Lung (tissue), 12 donors: ENCODE data around the gene FOXO4. TPM values are rescaled to one million over a fixed set of nuclear protein-coding genes. Genes with fewer than 3 reads are reported as not detected.

Experiments
- ATAC-seq: fragments of 200-7000 bp; cut with Tn5 transposase; one replicate; pipeline ENCODE4 v1.9.1; 2020; ENCODE audit warnings: moderate number of reproducible peaks; ENCODE audit not compliant: insufficient read depth, low FRiP score
- DNase-seq, 3 donors: peaks; one replicate each; pipeline ENCODE4 v3.0.0-alpha.2; 2013 to 2017
- H3K27ac ChIP-seq, 2 donors: one replicate each; pipeline ENCODE4 v1.5.1; 2013; ENCODE audit warnings: mild to moderate bottlenecking in 2 of 2, moderate library complexity in 2 of 2, control low read depth in 1 of 2, inconsistent platforms in 1 of 2, low read depth in 1 of 2, low read length in 1 of 2
- H3K27me3 ChIP-seq, 3 donors: one replicate each; pipeline ENCODE4 v1.5.1; 2013; ENCODE audit warnings: low read length in 2 of 3; ENCODE audit not compliant: control insufficient read depth in 3 of 3, insufficient read depth in 3 of 3
- H3K36me3 ChIP-seq, 4 donors: one replicate each; pipeline ENCODE4 v1.5.1; 2013; ENCODE audit warnings: low read length in 4 of 4, mild to moderate bottlenecking in 1 of 4, moderate library complexity in 1 of 4; ENCODE audit not compliant: control insufficient read depth in 4 of 4, insufficient read depth in 4 of 4
- H3K4me1 ChIP-seq, 5 donors: one replicate each; pipeline ENCODE4 v1.5.1; 2013; ENCODE audit warnings: low read length in 5 of 5, mild to moderate bottlenecking in 2 of 5, moderate library complexity in 1 of 5; ENCODE audit not compliant: control insufficient read depth in 5 of 5, insufficient read depth in 5 of 5
- H3K4me3 ChIP-seq: one replicate; pipeline ENCODE4 v1.5.1; 2013; ENCODE audit warnings: mild to moderate bottlenecking, control low read depth, moderate library complexity
- H3K9ac ChIP-seq, 2 donors: one replicate each; pipeline ENCODE4 v1.5.1; 2013; ENCODE audit warnings: low read length in 2 of 2, control low read depth in 1 of 2; ENCODE audit not compliant: insufficient read depth in 1 of 2
- H3K9me3 ChIP-seq, 4 donors: one replicate each; pipeline ENCODE4 v1.5.1; 2013; ENCODE audit warnings: low read length in 3 of 4, mild to moderate bottlenecking in 1 of 4, moderate library complexity in 1 of 4; ENCODE audit not compliant: control insufficient read depth in 4 of 4, insufficient read depth in 3 of 4
- CTCF ChIP-seq: IDR thresholded peaks from 2 replicates; pipeline ENCODE4 v1.5.1; 2012; ENCODE audit warnings: mild to moderate bottlenecking; ENCODE audit errors: control extremely low read depth, extremely low read depth
- WGBS, 2 donors: extraction: QIAGEN DNeasy Blood & Tissue Kit; methylation state at CpG; one replicate each; pipeline ENCODE4 v1.1.7; 2013; 5-methylcytosine and 5-hydroxymethylcytosine counted together
- polyA plus RNA-seq, 2 donors: library from polyadenylated mRNA; stranded (reverse); fragments of 200-250 nt; gene quantifications; one replicate each; pipeline ENCODE4 v1.2.1, GENCODE V29; 2013
- total RNA-seq, 2 donors: library from RNA; depleted of rRNA in 1 of 2; stranded (reverse); fragments of >200 nt in 1 of 2; gene quantifications; one replicate each; pipeline ENCODE4 v1.2.1, GENCODE V29; 2014 to 2021
- donor health status: control.
- donor health status: control.
- donor health status: Bipolar disorder and iron deficiency.
- donor health status: healthy.
- donor health status: DM: yes; HTN: yes; CAD: no.

The FOXO4 gene
- total and polyA plus RNA-seq, 4 donors, result 9.4 to 16.3 (median 12.3) TPM

- no peaks in the 10 kb centered on the region for H3K9me3 ChIP-seq
- H3K4me3 ChIP-seq, result no peak overlapping the region
- peaks cover 0 to 21% (median 11%) of the 10 kb centered on the region in 4 donors for H3K36me3 ChIP-seq
- H3K4me1 ChIP-seq, result peaks cover 0 to 1% (median 0%) of the 10 kb centered on the region in 5 donors
- no peak overlapping the region for H3K9ac ChIP-seq
- DNase-seq (no peak), ATAC-seq (no peak)
- H3K27ac ChIP-seq, result no peak overlapping the region
- no peaks in the 10 kb centered on the region for H3K27me3 ChIP-seq
- no peak for TF ChIP-seq CTCF
- WGBS, 2 donors, result 74 to 81% methylated on average over 6 of the region's 6 CpGs
Observed at GRCh38 chrX:71140440-71140839, 44.8 kb downstream of the FOXO4 start.

GRCh38 chrX:71143508-71143907 is 47.9 kb downstream of the FOXO4 start:
- no peak overlapping the region for H3K4me3 ChIP-seq
- H3K9ac ChIP-seq, result no peak overlapping the region
- peaks cover 0 to 8% (median 5%) of the 10 kb centered on the region in 5 donors for H3K4me1 ChIP-seq
- H3K36me3 ChIP-seq, result peaks cover 0 to 6% (median 4%) of the 10 kb centered on the region in 4 donors
- WGBS, 2 donors, result 56% methylated on average over 6 of the region's 6 CpGs
- no peak overlapping the region for H3K27ac ChIP-seq
- no peaks in the 10 kb centered on the region for H3K27me3 ChIP-seq
- no peaks in the 10 kb centered on the region for H3K9me3 ChIP-seq
- no peak for TF ChIP-seq CTCF
- ATAC-seq (no peak), DNase-seq (peak in 2 of 3 donors; percentile 31 to 58)

- no peak for ATAC-seq
- no peak within 1 kb of the TSS for H3K4me3 ChIP-seq
- no peak within 1 kb of the TSS for H3K9ac ChIP-seq
- H3K27me3 ChIP-seq, result no peaks in the 10 kb centered on the region
- H3K36me3 ChIP-seq, result peaks cover 0 to 6% (median 3%) of the 10 kb centered on the region in 4 donors
- H3K27ac ChIP-seq, result no peak within 1 kb of the TSS
- no peak for TF ChIP-seq CTCF
- WGBS, 2 donors, result 22 to 38% methylated on average over 16 to 28 of the region's 28 CpGs
- peaks cover 0 to 8% (median 5%) of the 10 kb centered on the region in 5 donors for H3K4me1 ChIP-seq
- peak; percentile 36 to 53 (median 47) for DNase-seq
- H3K9me3 ChIP-seq, result no peaks in the 10 kb centered on the region
Observed at GRCh38 chrX:71144651-71145050, 49.0 kb downstream of the FOXO4 start, which contains the start of gene NLGN3. NLGN3 (plus strand) TSS chrX:71144841; CDS start chrX:71147750, 2,909 bp downstream.
